NAMALWA (cell line): ENCODE data around the gene KIF21A.
"Not testable (repeated sequence)": the region's sequence is repeated elsewhere in the genome, so short reads cannot be mapped to it uniquely, and the experiment has no call there.

Source experiments
- DNase-seq: peaks from one replicate; pipeline ENCODE4 v3.0.0-alpha.2; 2015; ENCODE audit warnings: low spot score

KIF21A gene, protein sequence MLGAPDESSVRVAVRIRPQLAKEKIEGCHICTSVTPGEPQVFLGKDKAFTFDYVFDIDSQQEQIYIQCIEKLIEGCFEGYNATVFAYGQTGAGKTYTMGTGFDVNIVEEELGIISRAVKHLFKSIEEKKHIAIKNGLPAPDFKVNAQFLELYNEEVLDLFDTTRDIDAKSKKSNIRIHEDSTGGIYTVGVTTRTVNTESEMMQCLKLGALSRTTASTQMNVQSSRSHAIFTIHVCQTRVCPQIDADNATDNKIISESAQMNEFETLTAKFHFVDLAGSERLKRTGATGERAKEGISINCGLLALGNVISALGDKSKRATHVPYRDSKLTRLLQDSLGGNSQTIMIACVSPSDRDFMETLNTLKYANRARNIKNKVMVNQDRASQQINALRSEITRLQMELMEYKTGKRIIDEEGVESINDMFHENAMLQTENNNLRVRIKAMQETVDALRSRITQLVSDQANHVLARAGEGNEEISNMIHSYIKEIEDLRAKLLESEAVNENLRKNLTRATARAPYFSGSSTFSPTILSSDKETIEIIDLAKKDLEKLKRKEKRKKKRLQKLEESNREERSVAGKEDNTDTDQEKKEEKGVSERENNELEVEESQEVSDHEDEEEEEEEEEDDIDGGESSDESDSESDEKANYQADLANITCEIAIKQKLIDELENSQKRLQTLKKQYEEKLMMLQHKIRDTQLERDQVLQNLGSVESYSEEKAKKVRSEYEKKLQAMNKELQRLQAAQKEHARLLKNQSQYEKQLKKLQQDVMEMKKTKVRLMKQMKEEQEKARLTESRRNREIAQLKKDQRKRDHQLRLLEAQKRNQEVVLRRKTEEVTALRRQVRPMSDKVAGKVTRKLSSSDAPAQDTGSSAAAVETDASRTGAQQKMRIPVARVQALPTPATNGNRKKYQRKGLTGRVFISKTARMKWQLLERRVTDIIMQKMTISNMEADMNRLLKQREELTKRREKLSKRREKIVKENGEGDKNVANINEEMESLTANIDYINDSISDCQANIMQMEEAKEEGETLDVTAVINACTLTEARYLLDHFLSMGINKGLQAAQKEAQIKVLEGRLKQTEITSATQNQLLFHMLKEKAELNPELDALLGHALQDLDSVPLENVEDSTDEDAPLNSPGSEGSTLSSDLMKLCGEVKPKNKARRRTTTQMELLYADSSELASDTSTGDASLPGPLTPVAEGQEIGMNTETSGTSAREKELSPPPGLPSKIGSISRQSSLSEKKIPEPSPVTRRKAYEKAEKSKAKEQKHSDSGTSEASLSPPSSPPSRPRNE (N-terminal part only)

GRCh38 chr12:39443081-39443928 lies at the start of gene KIF21A:
KIF21A (minus strand) TSS chr12:39443120; CDS start chr12:39442970, 150 bp downstream.
- no peak for DNase-seq

- no peak for DNase-seq
Measured at GRCh38 chr12:39490500-39491282, 47.8 kb upstream of the KIF21A start.

GRCh38 chr12:39483597-39483996 lies 40.7 kb upstream of the KIF21A start:
- no peak for DNase-seq

DNA sequence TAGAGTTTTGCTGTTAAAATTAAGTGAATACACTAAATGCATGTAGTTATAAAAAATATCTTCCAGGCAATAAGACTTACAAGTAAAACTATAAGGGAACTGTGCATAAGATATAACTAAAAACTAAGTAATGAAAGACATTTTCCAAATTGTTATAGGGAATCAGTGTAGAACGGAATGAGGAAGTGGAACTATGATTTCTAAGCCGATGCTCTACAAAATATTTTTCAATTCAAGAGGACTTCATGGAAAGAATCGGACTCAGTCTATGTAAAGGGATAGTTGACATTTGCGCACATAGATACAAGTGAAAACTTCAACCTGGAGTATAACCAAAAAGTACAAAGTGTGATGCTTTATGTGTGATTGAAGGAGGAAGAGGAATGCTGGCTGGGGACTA lies 40.1 kb upstream of the KIF21A start:
- no peak for DNase-seq

GRCh38 chr12:39476894-39477293 lies 34.0 kb upstream of the KIF21A start:
- DNase-seq, result no peak

- no peak for DNase-seq
Measured at GRCh38 chr12:39476121-39476520, 33.2 kb upstream of the KIF21A start.

DNA sequence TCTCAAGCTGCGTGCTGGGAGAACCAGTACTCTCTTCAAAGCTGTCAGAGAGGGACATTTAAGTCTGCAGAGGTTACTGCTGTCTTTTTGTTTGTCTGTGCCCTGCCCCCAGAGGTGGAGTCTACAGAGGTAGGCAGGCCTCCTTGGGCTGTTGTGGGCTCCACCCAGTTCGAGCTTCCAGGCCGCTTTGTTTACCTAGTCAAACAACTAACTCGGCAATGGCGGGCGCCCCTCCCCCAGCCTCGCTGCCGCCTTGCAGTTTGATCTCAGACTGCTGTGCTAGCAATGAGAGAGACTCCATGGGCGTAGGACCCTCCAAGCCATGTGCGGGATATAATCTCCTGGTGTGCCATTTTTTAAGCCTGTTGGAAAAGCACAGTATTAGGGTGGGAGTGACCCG lies 32.2 kb upstream of the KIF21A start:
- DNase-seq, result not testable (repeated sequence)

- DNase-seq, result no peak
Measured at GRCh38 chr12:39467432-39467870, 24.5 kb upstream of the KIF21A start.

GRCh38 chr12:39464976-39465695 lies 22.2 kb upstream of the KIF21A start:
- DNase-seq, result no peak

GRCh38 chr12:39461059-39461458 lies 18.1 kb upstream of the KIF21A start:
- no peak for DNase-seq

DNA sequence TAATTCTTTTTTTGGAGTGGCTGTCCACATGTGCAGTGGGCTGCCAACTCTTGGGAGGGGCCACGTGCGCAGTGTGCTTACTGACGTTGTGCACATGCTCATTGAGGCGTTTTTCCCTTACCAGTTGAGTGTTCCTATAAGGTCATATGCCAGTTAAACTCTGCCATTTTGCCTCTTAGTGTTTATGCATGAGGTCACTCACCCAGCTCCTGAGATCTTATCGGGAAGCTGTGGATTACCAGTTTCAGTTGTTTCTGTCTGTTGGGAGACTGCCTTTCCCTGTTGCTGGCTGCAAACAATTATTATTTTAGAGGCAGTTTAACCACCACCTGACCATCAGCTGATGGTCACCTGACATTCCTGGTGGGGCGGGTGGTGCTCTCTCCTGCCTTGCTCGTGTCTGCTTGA lies 16.1 kb upstream of the KIF21A start:
- no peak for DNase-seq

DNA sequence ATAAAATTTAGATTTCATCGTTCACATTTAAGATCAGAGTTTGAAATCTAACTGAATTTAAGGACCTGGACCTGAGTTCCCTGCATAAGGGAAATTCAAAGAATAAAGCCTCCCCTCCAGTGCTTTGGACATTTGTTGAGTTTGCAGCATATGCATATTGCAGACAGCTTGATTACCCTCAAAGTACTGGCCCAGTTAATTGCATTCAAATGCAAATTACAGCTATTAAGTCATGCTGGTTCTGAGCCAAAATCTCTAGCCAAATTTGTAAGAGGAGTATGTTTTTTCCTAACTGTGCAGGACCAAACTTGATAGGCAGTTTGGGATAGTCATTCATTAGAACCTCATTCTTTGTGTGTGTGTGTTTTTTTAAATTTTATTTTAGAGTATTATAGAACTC lies 9.1 kb upstream of the KIF21A start:
- no peak for DNase-seq

GRCh38 chr12:39448038-39448437 lies 5.1 kb upstream of the KIF21A start:
- no peak for DNase-seq

DNA sequence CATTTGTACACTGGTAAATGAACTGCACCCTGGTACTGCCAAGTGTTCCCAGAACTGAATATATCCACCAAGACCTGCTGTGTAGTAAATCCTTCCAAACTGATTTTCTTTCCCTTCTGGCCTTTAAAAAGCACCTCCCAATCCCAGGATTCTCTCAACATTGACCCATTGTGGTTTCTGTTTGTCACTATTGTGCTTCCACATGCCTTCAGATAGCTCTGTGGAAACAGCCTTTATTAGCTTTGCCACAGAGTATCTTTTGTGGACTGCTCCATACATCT lies 949 bp upstream of the KIF21A start:
- DNase-seq, result no peak

DNA sequence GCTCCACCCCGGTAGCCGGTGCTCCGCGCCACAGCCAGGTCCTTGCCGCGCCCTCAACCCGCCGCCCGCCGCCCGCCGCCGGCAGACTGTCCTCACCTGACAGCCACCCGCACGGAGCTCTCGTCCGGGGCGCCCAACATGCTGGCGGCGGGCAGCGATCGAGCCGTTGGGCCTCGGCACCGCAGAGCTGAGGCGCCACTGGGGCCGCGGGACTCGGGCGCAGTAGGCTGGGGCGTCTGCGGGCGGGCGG lies 164 bp downstream of the KIF21A start:
- no peak for DNase-seq

DNA sequence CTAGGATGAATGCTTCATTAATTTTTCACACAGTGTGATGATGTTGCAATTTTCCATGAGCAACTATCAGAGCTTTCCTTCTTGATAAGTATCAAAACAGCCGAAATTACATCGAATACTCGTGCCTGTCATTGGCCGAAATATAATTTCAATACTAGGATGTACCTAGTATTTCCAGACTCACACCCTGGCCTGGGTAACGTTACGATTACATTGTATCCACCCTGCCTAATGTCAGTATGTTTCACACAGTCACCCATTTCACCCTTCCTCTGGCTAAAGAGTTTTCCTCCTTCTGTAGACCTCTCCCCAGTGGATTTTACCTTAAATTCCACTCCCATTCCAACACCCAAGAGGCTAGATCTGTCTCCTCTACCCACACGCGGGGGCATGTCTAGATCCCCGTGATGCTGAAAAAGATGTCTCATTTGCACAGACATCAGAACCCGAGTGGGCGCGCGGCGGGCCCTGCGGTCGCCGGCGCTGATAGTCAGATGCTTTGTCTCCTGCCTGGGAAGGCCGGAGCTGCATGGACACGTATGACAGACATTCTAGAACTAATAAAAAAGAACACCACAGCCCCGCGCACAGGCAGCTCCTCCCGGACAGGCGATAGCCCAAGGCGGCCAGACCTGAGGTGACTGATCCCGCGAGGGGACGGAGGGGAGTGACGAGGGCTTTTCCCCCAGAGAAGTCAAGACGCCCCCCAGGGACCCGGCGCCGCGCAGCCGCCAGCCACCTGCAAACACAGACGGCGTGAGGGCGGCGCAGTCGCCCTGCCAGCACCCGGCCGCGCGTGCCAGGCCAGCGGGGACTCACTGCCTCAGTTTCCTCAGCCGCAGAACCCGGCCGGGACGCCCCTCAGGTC lies 723 bp downstream of the KIF21A start:
- no peak for DNase-seq

DNA sequence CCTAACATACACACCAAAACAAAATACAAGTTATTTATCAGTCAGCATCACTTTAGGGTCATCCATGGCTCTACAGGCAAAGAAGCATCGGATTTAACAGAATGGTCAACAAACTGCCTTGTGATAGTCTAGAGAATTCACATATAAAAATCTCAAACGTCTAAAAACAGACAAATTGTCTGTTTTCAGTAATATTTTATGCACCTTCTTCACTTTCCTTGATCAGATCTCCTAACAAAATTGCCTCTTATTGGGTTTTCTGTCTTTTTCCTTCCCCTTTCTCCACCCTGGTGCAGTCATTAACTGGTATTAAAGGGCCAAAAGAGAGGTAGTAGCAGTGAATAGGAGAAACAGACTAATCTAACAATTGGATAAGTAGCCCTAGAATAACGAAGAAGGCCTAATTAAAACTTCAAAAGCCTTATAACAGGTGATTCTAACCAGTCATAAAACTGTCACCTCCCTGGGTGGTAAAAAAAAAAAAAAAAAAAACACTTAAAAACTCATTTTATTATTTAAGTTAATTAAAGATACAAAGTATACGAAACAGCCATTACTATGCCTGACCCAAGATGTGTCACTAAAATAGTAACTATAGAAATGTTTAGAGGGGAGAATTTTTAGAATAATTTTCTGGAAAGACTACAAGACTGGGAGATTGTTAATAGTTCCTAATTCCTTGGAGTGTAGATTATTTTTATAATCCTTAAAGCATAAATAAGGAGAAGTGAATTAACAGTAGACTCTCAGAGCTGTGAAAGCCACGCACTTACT lies 1.5 kb downstream of the KIF21A start:
- no peak for DNase-seq

- no peak for DNase-seq
Measured at GRCh38 chr12:39440781-39441180, 2.1 kb downstream of the KIF21A start.

GRCh38 chr12:39440101-39440500 lies 2.8 kb downstream of the KIF21A start:
- DNase-seq, result no peak
